Endothelial cell of umbilical vein (primary cell): Measurements from ENCODE around the gene C4orf54. TPM values are rescaled to one million over a fixed set of nuclear protein-coding genes. Genes with fewer than 3 reads are reported as not detected.
A peak's percentile ranks its signal among the peaks of the same experiment; 100 is the strongest.

Experiments used
- BruUV-seq: library from RNA; stranded (reverse); fragments of 400-500 nt; replicated peaks from 2 replicates; lab custom pipeline; 2021; lab: Mats Ljungman, UMichigan
- CTCF ChIA-PET: fragments of 300-600, 350-600 bp; sonication (Branson Sonifier 250); formaldehyde crosslinking; loops from one replicate; lab custom pipeline; 2021; ENCODE audit warnings: antibody characterized with exemption, inconsistent platforms; lab: Charles Lee
- POLR2A ChIA-PET: fragments of 300-600, 350-600 bp; sonication (Branson Sonifier 250); formaldehyde crosslinking; loops from one replicate; lab custom pipeline; 2021; ENCODE audit warnings: antibody characterized with exemption, inconsistent platforms; lab: Charles Lee
- DNase-seq: peaks from one replicate; pipeline ENCODE4 v3.0.0-alpha.2; 2011; ENCODE audit warnings: low read depth, low spot score
- FAIRE-seq: peaks from 2 replicates; lab custom pipeline; 2011; peaks lifted over from hg19 to GRCh38; lab: Jason Lieb, UNC
- H2AFZ ChIP-seq: 2 replicates; pipeline ENCODE4 v1.6.0; 2012; ENCODE audit warnings: low read depth, low read length, control low read depth, inconsistent platforms
- H3K27ac ChIP-seq: 2 replicates; pipeline ENCODE4 v1.5.1; 2011; ENCODE audit warnings: low read depth, mild to moderate bottlenecking, control low read depth, low read length, moderate library complexity; ENCODE audit not compliant: insufficient read depth
- H3K27me3 ChIP-seq, 2 experiments: 2 replicates each; pipeline versions ENCODE4 v1.6.0 to v1.6.1; 2011; ENCODE audit warnings: low read length in 2 of 2, mixed read lengths in 1 of 2; ENCODE audit not compliant: control insufficient read depth in 2 of 2, insufficient read depth in 2 of 2
- H3K36me3 ChIP-seq, 2 experiments: 2 replicates in 1 of 2; 3 replicates in 1 of 2; pipeline ENCODE4 v1.5.1; 2011; ENCODE audit warnings: low read length in 2 of 2, mild to moderate bottlenecking in 1 of 2, moderate library complexity in 1 of 2; ENCODE audit not compliant: control insufficient read depth in 2 of 2, insufficient read depth in 2 of 2; ENCODE audit errors: extremely low read depth in 1 of 2
- H3K4me1 ChIP-seq: 3 replicates; pipeline ENCODE4 v1.5.1; 2011; ENCODE audit warnings: mild to moderate bottlenecking, low read length; ENCODE audit not compliant: control insufficient read depth, insufficient read depth; ENCODE audit errors: extremely low read depth
- H3K4me2 ChIP-seq: 2 replicates; pipeline ENCODE4 v1.6.1; 2011; ENCODE audit warnings: low read length, control low read depth, mixed read lengths; ENCODE audit not compliant: insufficient read depth
- H3K4me3 ChIP-seq, 3 experiments: fragments of 200-600 bp in 1 of 3; sonication (generic), shearing (Covaris generic) in 1 of 3; replicated peaks in 1 of 3; 2 replicates each; pipeline ENCODE4 v1.5.1; 2011 to 2016; ENCODE audit warnings: control low read depth in 3 of 3, low read length in 3 of 3, mild to moderate bottlenecking in 2 of 3, inconsistent platforms in 1 of 3, low read depth in 1 of 3, moderate library complexity in 1 of 3; ENCODE audit not compliant: insufficient read depth in 1 of 3
- H3K79me2 ChIP-seq: 2 replicates; pipeline ENCODE4 v1.6.0; 2012; ENCODE audit warnings: low read length, inconsistent platforms; ENCODE audit not compliant: control insufficient read depth, insufficient read depth
- H3K9ac ChIP-seq: replicated peaks from 2 replicates; pipeline ENCODE3; 2011; ENCODE audit warnings: low read length, control low read depth; ENCODE audit not compliant: insufficient read depth; ENCODE audit errors: extremely low read depth
- H3K9me1 ChIP-seq: replicated peaks from 3 replicates; pipeline ENCODE4 v1.6.0; 2011; ENCODE audit warnings: mild to moderate bottlenecking, low read length; ENCODE audit not compliant: control insufficient read depth, insufficient read depth; ENCODE audit errors: extremely low read depth
- H3K9me3 ChIP-seq: replicated peaks from 2 replicates; pipeline ENCODE4 v1.5.1; 2012; ENCODE audit warnings: low read length, inconsistent platforms; ENCODE audit not compliant: control insufficient read depth, insufficient read depth
- H4K20me1 ChIP-seq: replicated peaks from 2 replicates; pipeline ENCODE3; 2011; ENCODE audit warnings: mild to moderate bottlenecking, low read length; ENCODE audit not compliant: control insufficient read depth, insufficient read depth; ENCODE audit errors: extremely low read depth
- CTCF ChIP-seq, 2 donors: IDR thresholded peaks; 1 replicate in 1 of 2; 2 replicates in 1 of 2; pipeline ENCODE4 v1.5.1; 2011; ENCODE audit warnings: low read length in 2 of 2, mild to moderate bottlenecking in 2 of 2, moderate library complexity in 2 of 2, control low read depth in 1 of 2, inconsistent platforms in 1 of 2, low read depth in 1 of 2; ENCODE audit not compliant: insufficient read depth in 1 of 2; ENCODE audit errors: extremely low read depth in 1 of 2
- EZH2 ChIP-seq: IDR thresholded peaks from 2 replicates; pipeline ENCODE4 v1.6.1; 2012; ENCODE audit warnings: borderline replicate concordance, low read depth, mild to moderate bottlenecking, moderate library complexity, low read length, inconsistent platforms; ENCODE audit not compliant: severe bottlenecking
- FOS ChIP-seq: IDR thresholded peaks from 2 replicates; pipeline ENCODE4 v1.6.1; 2011; ENCODE audit warnings: mild to moderate bottlenecking, low read length, moderate library complexity, borderline replicate concordance; ENCODE audit not compliant: insufficient read depth
- GATA2 ChIP-seq: IDR thresholded peaks from 2 replicates; pipeline ENCODE4 v1.7.0; 2011; ENCODE audit warnings: low read depth, mild to moderate bottlenecking, moderate library complexity, mixed read lengths, low read length; ENCODE audit not compliant: insufficient read length, insufficient read depth
- JUN ChIP-seq: IDR thresholded peaks from 2 replicates; pipeline ENCODE4 v1.6.1; 2011; ENCODE audit warnings: borderline replicate concordance, low read depth; ENCODE audit not compliant: insufficient read length, insufficient read depth
- MAX ChIP-seq: IDR thresholded peaks from 2 replicates; pipeline ENCODE4 v1.6.1; 2011; ENCODE audit not compliant: insufficient read depth, insufficient read length
- MYC ChIP-seq: IDR thresholded peaks from one replicate; pipeline ENCODE4 v1.6.1; 2011; ENCODE audit warnings: mild to moderate bottlenecking, low read depth, low read length
- POLR2A ChIP-seq: IDR thresholded peaks from 2 replicates; pipeline ENCODE4 v1.6.1; 2012; ENCODE audit warnings: low read depth, mild to moderate bottlenecking, control low read depth, low read length
- POLR2AphosphoS5 ChIP-seq: IDR thresholded peaks from 2 replicates; pipeline ENCODE4 v1.6.1; 2012; ENCODE audit warnings: low read depth, mild to moderate bottlenecking, control low read depth, low read length, moderate library complexity; ENCODE audit not compliant: insufficient read depth
- dilution Hi-C: fragments of 300-500 bp; cut with MboI; formaldehyde crosslinking; loops from one replicate; pipeline ENCODE4 v1.15.0; 2019; ENCODE audit warnings: low sequenced_read_pairs; ENCODE audit not compliant: extremely low pct_ligation_motif_present
- intact Hi-C: fragments of 100-400 bp; cut with micrococcal nuclease; formaldehyde crosslinking; loops from one replicate; pipeline ENCODE4 v1.10.0; 2022
- polyA plus RNA-seq, 4 experiments: library from polyadenylated mRNA; depleted of rRNA in 3 of 4; stranded (reverse) in 3 of 4; unstranded in 1 of 4; fragments of >200 nt; gene quantifications; 2 replicates each; pipeline versions ENCODE4 v1.2.1 to v1.2.3, GENCODE V29; 2011 to 2012; ENCODE audit warnings: missing spikeins in 1 of 4
- total RNA-seq: library from RNA; stranded (reverse); gene quantifications from 2 replicates; pipeline ENCODE4 v1.2.3, GENCODE V29; 2021

The C4orf54 gene
- total and polyA plus RNA-seq, 2 donors (not counting 3 experiments of a cell fraction or from before 2014, with no cell fraction given) = not detected

DNA sequence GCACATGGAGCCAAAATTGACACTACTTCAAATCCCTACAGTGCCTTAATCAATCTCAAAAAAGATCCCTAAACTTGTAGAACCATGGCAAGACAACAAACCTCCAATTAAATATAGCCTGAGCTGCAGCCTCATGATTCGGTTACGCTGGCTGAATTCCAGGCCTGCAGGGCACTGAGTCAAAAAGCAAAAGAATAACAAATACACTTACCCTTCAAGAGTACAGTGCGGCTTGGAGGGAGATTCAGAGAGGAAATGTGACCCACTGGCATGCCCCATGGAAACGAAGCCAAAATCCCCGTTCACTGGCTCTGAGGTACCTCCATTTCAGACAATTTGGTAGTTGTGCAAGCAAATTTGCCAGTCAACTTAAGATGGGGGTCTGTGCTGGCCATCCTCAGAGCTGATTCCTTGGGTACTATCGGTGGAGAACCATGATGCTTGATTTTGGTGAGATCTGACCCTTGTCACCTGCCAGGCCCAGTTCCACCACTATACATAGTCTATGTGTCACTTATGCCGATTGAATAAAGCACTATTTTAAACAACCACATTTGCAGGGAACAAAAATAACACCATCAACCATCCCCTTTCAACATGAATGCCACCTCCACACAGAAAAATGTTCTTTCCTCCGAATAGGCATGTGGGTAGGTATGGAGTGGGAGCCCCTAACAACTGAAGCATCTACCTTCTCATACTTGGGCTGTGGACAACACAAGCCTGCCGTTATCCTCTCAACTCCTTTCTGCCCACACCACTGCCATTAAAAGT lies 2.1 kb downstream of the C4orf54 start:
- TF ChIP-seq EZH2 (no peak), POLR2A (no peak), MYC (no peak), FOS (no peak), MAX (no peak), GATA2 (no peak)
- H3K9me3 ChIP-seq = no peaks in the 10 kb centered on the region
- H3K4me1 ChIP-seq = no peaks in the 10 kb centered on the region
- DNase-seq = peak; percentile 3
- no peak overlapping the region for H3K4me3 ChIP-seq
- no peaks in the 10 kb centered on the region for H3K27me3 ChIP-seq
- no peaks in the 10 kb centered on the region for H3K9me1 ChIP-seq
- H3K36me3 ChIP-seq = no peaks in the 10 kb centered on the region
- H4K20me1 ChIP-seq = no peaks in the 10 kb centered on the region
- H2AFZ ChIP-seq = no peak overlapping the region
- H3K4me2 ChIP-seq = no peak overlapping the region
- H3K79me2 ChIP-seq = no peaks in the 10 kb centered on the region
- ChIA-PET POLR2A (no interaction called here), CTCF (no interaction called here)
- intact Hi-C loops (no loop called here), dilution Hi-C loops (no loop called here)
- FAIRE-seq = no peak
- no TSS peak for BruUV-seq
- H3K27ac ChIP-seq = no peak overlapping the region
- no peak overlapping the region for H3K9ac ChIP-seq

DNA sequence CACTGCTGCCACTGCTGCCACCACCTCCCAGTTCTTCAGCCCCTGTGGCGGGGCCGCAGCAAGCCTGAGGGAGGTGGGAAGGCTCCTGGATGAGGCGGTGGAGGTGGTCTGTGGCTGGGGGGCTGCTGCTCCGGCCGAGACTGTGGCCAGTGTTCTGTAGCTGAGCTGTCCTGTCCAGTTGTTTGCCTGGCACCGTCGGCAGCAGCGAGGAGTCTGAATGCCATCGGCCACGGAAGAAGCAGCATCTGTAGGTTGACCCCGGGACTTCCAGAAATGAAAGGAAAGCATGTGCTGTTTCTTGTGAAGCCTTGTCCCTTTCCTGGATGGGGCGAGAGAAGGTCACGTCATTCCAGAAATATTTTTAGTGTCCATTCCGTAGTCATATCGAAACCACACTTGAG lies 3.3 kb downstream of the C4orf54 start:
- H3K27me3 ChIP-seq = no peaks in the 10 kb centered on the region
- DNase-seq (no peak), FAIRE-seq (no peak)
- dilution Hi-C loops = no loop called here
- no peak overlapping the region for H3K27ac ChIP-seq
- BruUV-seq = no TSS peak
- H3K9me3 ChIP-seq = no peaks in the 10 kb centered on the region
- no peak for TF ChIP-seq POLR2AphosphoS5
- no peak for TF ChIP-seq MYC
- TF ChIP-seq POLR2A = no peak
- TF ChIP-seq JUN = no peak
- TF ChIP-seq GATA2 = no peak
- TF ChIP-seq EZH2 = no peak
- no peak for TF ChIP-seq MAX
- no peak for TF ChIP-seq CTCF (IDR thresholded peaks at IDR 0.05; ENCODE audit: extremely low read depth in 1 of 2, insufficient read depth in 1 of 2, low read depth in 1 of 2, low read length in 2 of 2)
- TF ChIP-seq FOS = no peak
- intact Hi-C loops = no loop called here
- H3K9ac ChIP-seq = no peak overlapping the region
- H3K4me2 ChIP-seq = no peak overlapping the region
- H3K4me1 ChIP-seq = no peaks in the 10 kb centered on the region
- H3K36me3 ChIP-seq = no peaks in the 10 kb centered on the region
- H4K20me1 ChIP-seq = no peaks in the 10 kb centered on the region
- CTCF ChIA-PET = no interaction called here
- no peak overlapping the region for H2AFZ ChIP-seq
- POLR2A ChIA-PET = no interaction called here
- no peak overlapping the region for H3K4me3 ChIP-seq
- H3K9me1 ChIP-seq = no peaks in the 10 kb centered on the region
- no peaks in the 10 kb centered on the region for H3K79me2 ChIP-seq
